NCI-H1436 treated with DMSO at 0.1 percent for 48 hours (cell line): Measurements from ENCODE around the gene CLNK.

Experiments used
- DNase-seq: peaks from one replicate; lab custom pipeline; 2025; lab: John Stamatoyannopoulos, UW

The CLNK gene

GRCh38 chr4:10456595-10457254, 227.8 kb downstream of the CLNK start:
- no peak for DNase-seq

- DNase-seq = no peak
These were observed 228.3 kb downstream of the CLNK start for GRCh38 chr4:10456260-10456594.

- DNase-seq = no peak
These were observed 229.4 kb downstream of the CLNK start for GRCh38 chr4:10455133-10455532.

- DNase-seq = no peak
These were observed 229.8 kb downstream of the CLNK start for GRCh38 chr4:10454726-10455125.

GRCh38 chr4:10454121-10454520, 230.4 kb downstream of the CLNK start:
- DNase-seq = no peak

- DNase-seq = no peak
These were observed 235.6 kb downstream of the CLNK start for GRCh38 chr4:10448991-10449390.

- no peak for DNase-seq
These were observed 241.6 kb downstream of the CLNK start for GRCh38 chr4:10442976-10443375.

- DNase-seq = no peak
These were observed 243.1 kb downstream of the CLNK start for GRCh38 chr4:10441512-10441911.

- no peak for DNase-seq
These were observed 245.6 kb downstream of the CLNK start for GRCh38 chr4:10438924-10439323.

- no peak for DNase-seq
These were observed 246.8 kb downstream of the CLNK start for GRCh38 chr4:10437735-10438134.
